K562 (cell line): ENCODE results near the gene SAMM50. TPM values are rescaled to one million over a fixed set of nuclear protein-coding genes. Genes with fewer than 3 reads are reported as not detected.

Experiments used
- ATAC-seq: fragments of 200-7000 bp; cut with Tn5 transposase; 3 replicates; pipeline ENCODE4 v1.9.1; 2020; ENCODE audit warnings: moderate library complexity
- BruUV-seq: library from RNA; stranded (reverse); fragments of 400-500 nt; replicated peaks from 2 replicates; lab custom pipeline; 2021; lab: Mats Ljungman, UMichigan
- CTCF ChIA-PET: fragments of 300-600 bp; formaldehyde crosslinking; extraction: SDS; loops from one replicate; lab custom pipeline; 2021; ENCODE audit warnings: low intra/inter-chr PET ratio; lab: Yijun Ruan, JAX
- POLR2A ChIA-PET: fragments of 300-600, 350-650 bp; sonication (Branson Sonifier 250); formaldehyde crosslinking; extraction: SDS; loops from one replicate; lab custom pipeline; 2021; ENCODE audit warnings: antibody characterized with exemption, inconsistent platforms; lab: Yijun Ruan, JAX
- DNase-seq, 4 experiments: peaks; one replicate each; pipeline versions ENCODE4 v3.0.0 to v3.0.0-alpha.2; 2011 to 2018; ENCODE audit warnings: low spot score in 3 of 4, mixed read lengths in 3 of 4; ENCODE audit errors: extremely low read depth in 1 of 4
- FAIRE-seq: peaks from 2 replicates; lab custom pipeline; 2011; peaks lifted over from hg19 to GRCh38; lab: Jason Lieb, UNC
- H2AFZ ChIP-seq: 2 replicates; pipeline ENCODE4 v1.6.0; 2011; ENCODE audit warnings: low read depth, low read length, control low read depth, inconsistent platforms
- H3K27ac ChIP-seq: fragments of 200-600 bp; 3 replicates; pipeline ENCODE4 v1.8.0; 2011; ENCODE audit warnings: low read depth, mild to moderate bottlenecking, control low read depth, inconsistent platforms, low read length, moderate library complexity, mixed read lengths; ENCODE audit errors: extremely low read depth
- H3K27me3 ChIP-seq, 2 experiments: fragments of 300-600 bp in 1 of 2; 2 replicates in 1 of 2; 3 replicates in 1 of 2; pipeline versions ENCODE4 v1.6.0 to v1.8.0; 2011; ENCODE audit warnings: inconsistent platforms in 2 of 2, low read length in 2 of 2, mild to moderate bottlenecking in 1 of 2, mixed read lengths in 1 of 2, moderate library complexity in 1 of 2; ENCODE audit not compliant: control insufficient read depth in 2 of 2, insufficient read depth in 2 of 2
- H3K36me3 ChIP-seq: fragments of 300-600 bp; 3 replicates; pipeline ENCODE4 v1.8.0; 2011; ENCODE audit warnings: mild to moderate bottlenecking, low read length, inconsistent platforms; ENCODE audit not compliant: control insufficient read depth, insufficient read depth
- H3K4me1 ChIP-seq, 2 experiments: fragments of 200-600 bp in 1 of 2; replicated peaks in 1 of 2; 2 replicates in 1 of 2; 3 replicates in 1 of 2; pipeline versions ENCODE4 v1.5.1 to v1.8.0; 2011; ENCODE audit warnings: inconsistent platforms in 2 of 2, low read length in 2 of 2, mild to moderate bottlenecking in 1 of 2, mixed read lengths in 1 of 2, moderate library complexity in 1 of 2; ENCODE audit not compliant: control insufficient read depth in 2 of 2, insufficient read depth in 2 of 2
- H3K4me2 ChIP-seq: 2 replicates; pipeline ENCODE4 v1.6.1; 2011; ENCODE audit warnings: low read length, control low read depth, inconsistent platforms, mixed read lengths; ENCODE audit not compliant: insufficient read depth
- H3K4me3 ChIP-seq: fragments of 200-600 bp; sonication (generic), shearing (Covaris generic); 2 replicates; pipeline ENCODE4 v1.5.1; 2016; ENCODE audit warnings: control low read depth, inconsistent platforms
- H3K79me2 ChIP-seq: fragments of 200-600 bp; 3 replicates; pipeline ENCODE4 v1.8.0; 2011; ENCODE audit warnings: low read length, inconsistent platforms; ENCODE audit not compliant: control insufficient read depth, insufficient read depth
- H3K9ac ChIP-seq, 2 experiments: 2 replicates each; pipeline versions ENCODE4 v1.6.0 to v1.6.1; 2011; ENCODE audit warnings: low read depth in 2 of 2, low read length in 2 of 2, control low read depth in 1 of 2, inconsistent platforms in 1 of 2, mild to moderate bottlenecking in 1 of 2, mixed read lengths in 1 of 2; ENCODE audit not compliant: insufficient read depth in 1 of 2
- H3K9me1 ChIP-seq: one replicate; pipeline ENCODE4 v1.6.0; 2011; ENCODE audit warnings: inconsistent platforms, mild to moderate bottlenecking, low read length, moderate library complexity; ENCODE audit not compliant: control insufficient read depth, insufficient read depth
- H3K9me3 ChIP-seq: replicated peaks from 2 replicates; pipeline ENCODE4 v1.5.1; 2011; ENCODE audit warnings: low read depth, low read length, inconsistent platforms; ENCODE audit not compliant: control insufficient read depth, insufficient read depth
- H4K20me1 ChIP-seq: replicated peaks from 2 replicates; pipeline ENCODE4 v1.6.1; 2011; ENCODE audit warnings: low read length, inconsistent platforms, mixed read lengths; ENCODE audit not compliant: control insufficient read depth, insufficient read depth
- BCL6 ChIP-seq: fragments of 250-450 bp; sonication (Bioruptor Pico); IDR thresholded peaks from 2 replicates; pipeline ENCODE4 v1.4.0; 2020
- CBFB ChIP-seq: sonication (generic); formaldehyde crosslinking; IDR thresholded peaks from 2 replicates; pipeline ENCODE4 v1.4.0; 2020; ENCODE audit warnings: mild to moderate bottlenecking, missing genetic modification reagents
- MCM7 ChIP-seq, 2 experiments: fragments of 450-650 bp; IDR thresholded peaks; 2 replicates each; pipeline ENCODE4 v1.6.1; 2016 to 2018
- NFIX ChIP-seq: fragments of 250-450 bp; sonication (Bioruptor Pico); IDR thresholded peaks from 2 replicates; pipeline ENCODE4 v1.4.0; 2020; ENCODE audit warnings: low read depth, mild to moderate bottlenecking, moderate library complexity
- SP1 ChIP-seq: sonication (generic); formaldehyde crosslinking; IDR thresholded peaks from 2 replicates; pipeline ENCODE4 v1.8.1; 2022; ENCODE audit warnings: mild to moderate bottlenecking, missing genetic modification reagents
- WGBS: fragments of 100-300 bp; shearing (Covaris generic); methylation state at CpG from one replicate; pipeline ENCODE4 v1.1.6; 2016; ENCODE audit warnings: low coverage, mixed read lengths; ENCODE audit not compliant: insufficient coverage; ENCODE audit errors: missing lambda C conversion rate; 5-methylcytosine and 5-hydroxymethylcytosine counted together
- in situ Hi-C: fragments of 300-500 bp; cut with MboI; formaldehyde crosslinking; loops from 4 replicates; pipeline ENCODE4 v1.15.0; 2018; ENCODE audit warnings: inconsistent platforms, mixed read lengths
- intact Hi-C: fragments of 100-400 bp; cut with micrococcal nuclease; formaldehyde crosslinking; loops from 2 replicates; pipeline ENCODE4 v1.14.2; 2022
- polyA plus RNA-seq, 8 experiments: library from polyadenylated mRNA; depleted of rRNA in 4 of 8; stranded (reverse) in 5 of 8; unstranded in 3 of 8; fragments of >200 nt; fragmentation: Nextera tagmentation in 2 of 8; fragmentation: Illumina TruSeq in 1 of 8; extraction: Ambion mirVana in 2 of 8; extraction: Trizol in 1 of 8; gene quantifications; 2 replicates each; pipeline versions ENCODE4 v1.2.1 to v1.2.3, GENCODE V29; 2011 to 2014; ENCODE audit warnings: inconsistent platforms in 1 of 8, missing spikeins in 1 of 8
- total RNA-seq, 7 experiments: library from RNA; depleted of rRNA in 6 of 7; stranded (reverse); fragments of >200 nt in 6 of 7; fragmentation: Illumina TruSeq in 2 of 7; extraction: Trizol in 2 of 7; gene quantifications; 2 replicates each; pipeline versions ENCODE4 v1.2.1 to v1.2.3, GENCODE V29; 2011 to 2021; ENCODE audit warnings: low replicate concordance in 1 of 7
- TF ChIP-seq, protein P1 (sequence below): fragments of 450-650 bp; formaldehyde crosslinking; IDR thresholded peaks from 2 replicates; pipeline ENCODE4 v1.4.0; 2020; ENCODE audit warnings: mild to moderate bottlenecking, moderate library complexity

SAMM50 gene
- total and polyA plus RNA-seq, 9 of the 15 experiments (the other 6 are each of a cell fraction or from before 2014, with no cell fraction given), result 14.6 to 49.3 (median 38.1) TPM

DNA sequence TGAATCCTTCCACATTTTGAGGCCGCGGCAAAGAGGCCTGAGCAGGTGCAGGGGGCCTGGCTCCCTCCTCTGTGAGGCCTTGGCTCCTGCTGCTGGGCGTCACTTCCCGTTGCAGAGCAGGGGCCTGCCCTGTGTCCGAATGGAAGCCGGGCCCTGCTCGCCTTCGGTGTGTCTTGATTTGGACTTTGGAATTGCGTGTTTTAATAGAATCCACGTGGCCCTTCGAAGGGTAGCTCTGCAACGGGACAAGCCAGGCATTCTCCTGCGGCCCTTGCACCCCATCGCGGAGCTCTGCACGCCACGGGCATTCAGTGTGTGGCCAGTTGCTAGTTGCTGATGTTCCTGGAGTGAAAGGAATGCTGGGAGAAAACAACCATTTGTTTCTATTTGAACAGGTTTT is 25.8 kb downstream of the SAMM50 start (continued):
- TF ChIP-seq, protein P1, sequence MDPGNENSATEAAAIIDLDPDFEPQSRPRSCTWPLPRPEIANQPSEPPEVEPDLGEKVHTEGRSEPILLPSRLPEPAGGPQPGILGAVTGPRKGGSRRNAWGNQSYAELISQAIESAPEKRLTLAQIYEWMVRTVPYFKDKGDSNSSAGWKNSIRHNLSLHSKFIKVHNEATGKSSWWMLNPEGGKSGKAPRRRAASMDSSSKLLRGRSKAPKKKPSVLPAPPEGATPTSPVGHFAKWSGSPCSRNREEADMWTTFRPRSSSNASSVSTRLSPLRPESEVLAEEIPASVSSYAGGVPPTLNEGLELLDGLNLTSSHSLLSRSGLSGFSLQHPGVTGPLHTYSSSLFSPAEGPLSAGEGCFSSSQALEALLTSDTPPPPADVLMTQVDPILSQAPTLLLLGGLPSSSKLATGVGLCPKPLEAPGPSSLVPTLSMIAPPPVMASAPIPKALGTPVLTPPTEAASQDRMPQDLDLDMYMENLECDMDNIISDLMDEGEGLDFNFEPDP (CRISPR knock-in tag), result no peak
- no peak for TF ChIP-seq NFIX (CRISPR knock-in tag)
- TF ChIP-seq CBFB (CRISPR knock-in tag), result no peak
- TF ChIP-seq BCL6 (CRISPR knock-in tag), result no peak
- TF ChIP-seq, all 486 proteins: peak for 0

DNA sequence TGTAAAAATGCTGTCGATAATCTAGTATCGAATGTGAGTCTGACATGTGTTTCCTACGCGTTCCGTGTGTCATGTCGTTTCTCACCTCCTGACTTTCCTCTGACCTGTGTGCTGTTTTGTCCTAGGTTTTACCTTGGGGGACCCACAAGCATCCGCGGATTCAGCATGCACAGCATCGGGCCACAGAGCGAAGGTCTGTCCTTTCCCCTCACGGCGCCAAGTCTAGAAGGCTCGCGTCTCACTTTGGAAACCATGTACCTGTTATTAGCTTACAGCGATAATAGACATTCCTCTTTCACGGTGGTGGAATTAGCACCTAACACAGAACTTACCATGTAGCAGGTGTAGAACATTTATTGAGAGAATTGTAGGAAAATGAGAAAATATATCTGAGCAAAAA is 28.6 kb downstream of the SAMM50 start:
- no peaks in the 10 kb centered on the region for H4K20me1 ChIP-seq
- POLR2A ChIA-PET, result interaction anchor here (1.0 kb wide), 2 partner anchors 9 to 11 kb away, joined by 3 to 5 read pairs; no protein-coding TSS in a partner anchor
- H3K36me3 ChIP-seq, result peaks cover 70% of the 10 kb centered on the region

More for the DNA sequence above, 28.6 kb downstream of the SAMM50 start:
- in situ Hi-C loops, result no loop called here
- H3K9me3 ChIP-seq, result no peaks in the 10 kb centered on the region
- H3K9ac ChIP-seq, result no peak overlapping the region
- DNase-seq (no peak), FAIRE-seq (no peak), ATAC-seq (no peak)
- 97% methylated on average over 14 of the region's 16 CpGs for WGBS
- H3K4me2 ChIP-seq, result no peak overlapping the region
- H3K79me2 ChIP-seq, result no peaks in the 10 kb centered on the region
- H3K27me3 ChIP-seq, result no peaks in the 10 kb centered on the region
- H3K4me3 ChIP-seq, result no peak overlapping the region
- H3K27ac ChIP-seq, result no peak overlapping the region; the same call in 2 of the 3 replicates
- H3K4me1 ChIP-seq, result peaks cover 0 to 7% of the 10 kb centered on the region in 2 experiments; a peak in 3 of 5 replicates
- TF ChIP-seq MCM7 (IDR thresholded peaks at IDR 0.05) (no peak), SP1 (CRISPR knock-in tag) (no peak)
- intact Hi-C loops, result no loop called here
- H3K9me1 ChIP-seq, result no peaks in the 10 kb centered on the region
- no TSS peak for BruUV-seq
- CTCF ChIA-PET, result no interaction called here
- H2AFZ ChIP-seq, result no peak overlapping the region
